ENCODE measurements around the gene ADAMTS8.

Gene ADAMTS8

DNA sequence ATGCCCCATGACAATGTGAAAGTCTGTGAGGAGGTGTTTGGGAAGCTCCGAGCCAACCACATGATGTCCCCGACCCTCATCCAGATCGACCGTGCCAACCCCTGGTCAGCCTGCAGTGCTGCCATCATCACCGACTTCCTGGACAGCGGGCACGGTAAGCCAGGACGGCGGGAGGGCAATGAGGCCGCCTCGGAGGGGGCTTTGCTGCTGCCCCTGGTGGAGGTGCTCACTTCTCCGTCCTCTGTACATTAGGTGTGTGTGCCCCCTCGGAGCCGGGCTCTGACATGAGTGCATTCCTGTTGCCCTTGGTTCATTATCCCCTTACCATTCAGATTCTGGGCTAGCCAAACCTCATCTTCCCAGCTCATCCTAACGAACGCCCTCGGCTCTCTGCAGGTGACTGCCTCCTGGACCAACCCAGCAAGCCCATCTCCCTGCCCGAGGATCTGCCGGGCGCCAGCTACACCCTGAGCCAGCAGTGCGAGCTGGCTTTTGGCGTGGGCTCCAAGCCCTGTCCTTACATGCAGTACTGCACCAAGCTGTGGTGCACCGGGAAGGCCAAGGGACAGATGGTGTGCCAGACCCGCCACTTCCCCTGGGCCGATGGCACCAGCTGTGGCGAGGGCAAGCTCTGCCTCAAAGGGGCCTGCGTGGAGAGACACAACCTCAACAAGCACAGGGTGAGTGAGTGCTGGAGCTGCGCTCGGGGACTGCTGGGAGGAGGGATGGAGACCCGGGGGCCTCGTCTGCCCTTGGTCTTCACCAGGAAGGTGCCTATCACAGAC, 33.9 kb upstream of the ADAMTS8 start:
- DNase-seq: no peak

DNA sequence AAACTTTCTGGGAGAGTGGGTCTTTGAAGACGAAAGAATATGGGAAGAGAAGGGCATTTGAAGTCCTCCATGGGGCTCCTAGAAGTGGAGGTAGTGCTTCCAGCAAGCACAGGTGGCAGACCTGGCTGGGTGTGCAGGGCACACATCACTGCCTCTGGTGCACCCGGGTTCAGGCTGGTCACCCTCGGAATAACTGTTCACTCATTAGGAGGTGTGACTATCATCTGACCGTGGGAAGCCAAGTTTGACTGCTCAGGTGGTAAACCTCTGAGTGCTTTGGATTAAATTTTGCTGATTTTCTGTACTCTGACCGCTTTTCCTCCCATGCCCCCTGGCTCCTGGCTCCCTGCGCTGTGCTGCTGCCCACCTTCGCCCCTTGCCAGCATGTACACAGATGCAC, 31.1 kb upstream of the ADAMTS8 start:
- no peak for DNase-seq

DNA sequence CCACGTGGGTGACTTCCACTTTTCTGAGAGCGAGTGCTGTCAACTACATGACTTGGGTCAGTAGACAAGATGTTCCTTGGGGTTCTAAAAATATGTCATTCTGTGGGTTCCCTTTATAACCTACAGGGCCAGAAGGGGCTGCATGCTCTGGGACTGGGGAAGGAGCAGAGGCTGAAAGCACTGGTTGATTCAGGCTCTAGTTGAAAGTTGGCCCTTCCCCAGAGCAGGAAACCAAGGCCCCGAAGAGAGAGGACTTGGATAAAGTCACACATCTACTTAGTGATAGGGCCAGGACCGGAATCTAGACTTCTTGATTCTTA, 30.0 kb upstream of the ADAMTS8 start:
- DNase-seq: no peak

DNA sequence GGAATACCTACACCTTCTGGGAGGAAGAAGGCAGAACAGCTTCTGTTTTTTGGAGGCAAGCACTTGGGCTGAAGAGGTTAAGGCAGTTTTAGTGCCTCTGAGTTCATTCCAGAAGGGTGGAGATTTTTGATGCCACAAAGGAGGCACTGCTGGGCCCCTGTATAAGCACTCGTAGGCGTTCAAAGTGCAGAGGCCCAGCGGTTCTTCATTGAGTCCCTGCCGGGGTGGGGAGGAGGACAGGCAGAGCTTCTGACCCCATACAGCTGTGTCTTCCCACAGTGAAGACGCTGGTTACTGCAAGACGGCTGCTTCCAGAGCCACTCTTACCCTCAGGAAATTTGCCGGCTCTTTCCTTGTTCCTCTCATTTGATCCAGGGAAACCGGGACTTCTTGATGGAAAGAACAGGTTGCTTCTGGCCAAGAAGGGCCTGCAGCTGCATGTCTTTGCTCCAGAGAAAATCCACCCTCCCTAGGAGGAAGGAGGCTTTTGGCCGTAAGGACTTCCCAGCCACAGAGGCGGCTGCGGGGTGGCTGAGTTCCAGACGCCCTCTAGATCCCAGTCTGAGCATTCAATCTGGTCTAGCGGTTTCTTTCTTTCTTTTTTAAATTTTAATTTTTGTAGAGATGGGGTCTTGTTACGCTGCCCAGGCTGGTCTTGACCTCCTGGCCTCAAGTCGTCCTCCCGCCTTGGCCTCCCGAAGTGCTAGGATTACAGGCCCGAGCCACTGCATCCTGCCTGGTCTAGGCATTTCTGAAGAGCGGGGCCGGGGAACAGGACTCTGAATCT, 29.4 kb upstream of the ADAMTS8 start:
- DNase-seq: no peak

DNA sequence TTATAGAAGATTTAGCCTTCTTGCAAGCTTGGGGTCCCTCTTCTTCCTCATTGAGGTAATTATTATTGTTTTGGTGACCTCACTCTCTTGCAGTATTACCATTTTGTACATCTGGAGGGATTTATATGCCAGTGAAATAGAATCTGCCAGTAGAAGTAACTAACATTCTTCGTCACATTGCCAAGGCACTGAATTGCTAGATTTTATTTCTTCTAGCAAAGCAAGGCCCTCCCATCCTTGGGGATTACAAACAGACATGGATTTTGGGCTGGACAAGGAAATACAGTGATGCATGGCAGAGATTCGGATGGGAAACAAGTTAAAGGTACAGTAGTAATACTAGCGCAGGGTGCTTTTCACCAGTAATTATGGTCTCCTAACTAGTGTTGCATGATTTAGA, 27.9 kb upstream of the ADAMTS8 start:
- DNase-seq: no peak

DNA sequence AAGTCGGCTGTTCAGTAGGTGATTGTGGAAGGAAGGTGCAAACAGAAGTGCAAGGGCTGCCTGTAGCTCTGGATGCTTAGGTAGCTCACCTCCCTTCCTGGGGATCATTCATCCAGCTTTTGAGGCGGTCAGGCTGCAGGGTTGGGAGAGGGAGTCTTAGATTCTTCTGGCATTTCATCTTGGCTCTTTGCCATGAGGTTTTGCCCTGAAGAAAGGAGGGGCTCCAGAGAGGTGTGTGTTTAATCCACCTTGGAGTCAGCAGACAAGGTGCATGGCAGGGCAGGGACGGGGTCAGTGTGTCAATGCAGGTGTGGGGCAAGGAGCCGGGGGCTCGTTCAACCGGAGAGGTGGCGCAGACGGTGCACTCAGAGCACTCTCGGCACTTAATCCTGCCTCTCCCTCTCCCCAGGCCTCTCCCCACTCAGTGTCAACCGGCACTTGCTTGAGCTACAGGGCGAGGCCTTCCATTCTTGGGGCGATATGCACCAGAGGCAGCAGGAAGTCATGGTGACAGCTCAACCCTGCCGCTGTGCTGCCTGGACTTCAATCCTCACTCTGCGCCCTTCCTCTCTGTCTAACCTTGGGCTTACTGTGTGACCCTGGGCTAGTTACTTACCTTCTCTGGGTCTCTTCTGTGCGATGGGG, 27.2 kb upstream of the ADAMTS8 start:
- DNase-seq: no peak

DNA sequence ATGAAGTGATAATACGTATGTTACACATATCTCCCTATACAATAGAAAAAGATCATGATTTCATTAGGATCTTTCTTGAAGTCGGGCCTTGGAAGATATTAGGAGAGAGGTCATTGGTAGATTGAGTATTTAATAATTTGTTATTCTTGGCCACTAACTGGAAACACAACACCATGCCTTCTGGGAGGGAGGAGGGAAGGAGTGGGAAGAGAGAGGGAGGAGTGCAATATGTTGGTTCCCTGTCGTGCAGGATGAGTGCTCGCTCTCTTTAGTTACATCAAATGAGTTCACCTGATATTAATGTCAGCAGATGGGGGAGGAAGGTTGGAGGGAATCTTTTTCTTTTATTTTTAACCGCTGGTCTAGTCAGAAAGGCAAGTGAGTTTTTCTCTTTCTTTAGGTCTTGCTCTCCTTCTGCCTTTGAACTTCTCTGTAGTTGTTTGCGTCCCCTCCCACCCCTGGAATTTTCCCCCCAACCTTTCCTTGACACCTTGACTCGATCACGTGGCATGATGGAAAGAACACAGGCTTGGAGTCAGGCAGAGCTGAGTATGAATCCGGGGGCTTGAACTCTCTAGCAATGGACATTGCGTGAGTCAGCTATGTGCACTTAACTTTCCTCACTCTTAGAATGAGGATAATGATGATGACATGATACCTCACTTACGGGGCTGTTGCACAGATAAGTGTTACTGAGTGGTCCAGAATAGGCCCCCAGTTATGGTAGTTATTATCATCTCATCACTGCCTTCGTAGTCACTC, 26.3 kb upstream of the ADAMTS8 start:
- DNase-seq: no peak

DNA sequence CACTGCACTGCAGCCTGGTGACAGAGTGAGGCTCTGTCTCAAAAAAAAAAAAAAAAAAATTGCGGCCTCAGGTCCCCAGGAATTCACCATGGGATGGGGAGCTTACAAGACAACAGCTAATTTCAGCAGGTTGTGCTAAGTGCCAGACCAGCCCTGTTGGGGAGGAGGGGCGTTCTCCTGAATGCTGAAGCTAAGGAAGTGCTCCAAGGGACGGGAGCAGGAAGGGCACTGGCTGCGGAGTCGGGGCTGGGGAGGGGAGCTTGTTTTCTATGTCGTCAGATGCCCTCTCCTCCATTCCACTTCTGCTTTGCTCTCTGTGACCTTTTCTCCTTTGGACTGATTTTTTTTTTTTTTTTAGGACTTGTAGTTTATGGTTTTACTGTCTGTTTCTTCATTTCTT, 24.5 kb upstream of the ADAMTS8 start:
- no peak for DNase-seq

DNA sequence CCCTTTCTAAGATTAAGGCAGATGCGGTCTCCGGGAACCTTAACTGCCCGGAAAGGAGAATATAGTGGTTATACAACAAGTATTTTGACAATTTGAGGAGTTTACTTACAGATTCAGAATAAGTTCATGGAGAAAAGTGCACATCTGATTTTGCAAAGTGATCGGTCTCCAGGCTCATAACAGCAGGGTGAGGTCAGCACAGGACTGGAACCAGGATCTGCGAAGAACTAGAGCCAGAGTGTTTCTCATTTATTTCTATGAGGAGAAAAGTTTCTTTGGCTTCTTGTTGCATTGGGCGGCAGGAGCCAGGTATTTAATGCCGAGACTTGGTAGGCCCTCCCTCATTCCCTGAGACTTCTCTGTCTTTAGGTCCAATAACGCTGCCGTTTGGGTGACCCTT, 23.8 kb upstream of the ADAMTS8 start:
- no peak for DNase-seq

DNA sequence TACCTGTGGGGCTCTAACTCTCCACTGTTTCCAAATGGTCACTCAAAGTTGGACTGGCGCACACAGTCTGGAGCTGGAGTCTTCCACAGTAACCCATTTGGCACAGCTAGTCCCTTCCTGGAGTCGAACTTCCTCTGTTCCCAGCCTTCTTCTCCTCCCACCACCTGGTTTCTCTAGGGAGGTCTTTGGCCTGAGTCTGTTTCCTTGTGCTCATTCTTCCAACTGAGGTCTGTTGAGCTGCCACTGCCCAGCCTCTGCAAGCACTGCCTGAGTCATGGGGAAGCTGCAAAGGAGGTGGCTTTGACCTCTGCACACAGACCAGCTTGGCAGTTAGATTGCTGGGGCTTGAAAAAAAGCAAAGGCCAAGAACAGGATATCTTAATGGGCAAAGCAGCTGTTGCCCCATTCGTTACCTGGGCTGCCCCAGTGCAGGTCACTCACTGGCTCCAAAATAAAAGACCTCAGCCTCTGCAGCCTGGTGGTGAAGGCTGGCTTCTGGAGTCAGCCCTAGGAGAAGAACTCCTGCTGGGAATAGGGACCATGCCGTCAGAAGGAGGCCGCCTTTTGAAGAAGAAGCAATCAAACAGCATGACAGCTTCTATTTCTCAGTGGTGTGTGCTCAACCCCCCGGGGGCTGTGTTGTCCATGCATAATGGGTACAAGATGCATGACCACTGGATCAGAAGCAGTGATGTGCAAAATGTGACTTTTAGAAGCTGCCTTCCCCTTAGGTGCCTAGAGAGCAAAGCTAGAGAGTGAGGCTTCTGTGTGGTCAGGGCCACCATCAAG, 23.0 kb upstream of the ADAMTS8 start:
- no peak for DNase-seq

DNA sequence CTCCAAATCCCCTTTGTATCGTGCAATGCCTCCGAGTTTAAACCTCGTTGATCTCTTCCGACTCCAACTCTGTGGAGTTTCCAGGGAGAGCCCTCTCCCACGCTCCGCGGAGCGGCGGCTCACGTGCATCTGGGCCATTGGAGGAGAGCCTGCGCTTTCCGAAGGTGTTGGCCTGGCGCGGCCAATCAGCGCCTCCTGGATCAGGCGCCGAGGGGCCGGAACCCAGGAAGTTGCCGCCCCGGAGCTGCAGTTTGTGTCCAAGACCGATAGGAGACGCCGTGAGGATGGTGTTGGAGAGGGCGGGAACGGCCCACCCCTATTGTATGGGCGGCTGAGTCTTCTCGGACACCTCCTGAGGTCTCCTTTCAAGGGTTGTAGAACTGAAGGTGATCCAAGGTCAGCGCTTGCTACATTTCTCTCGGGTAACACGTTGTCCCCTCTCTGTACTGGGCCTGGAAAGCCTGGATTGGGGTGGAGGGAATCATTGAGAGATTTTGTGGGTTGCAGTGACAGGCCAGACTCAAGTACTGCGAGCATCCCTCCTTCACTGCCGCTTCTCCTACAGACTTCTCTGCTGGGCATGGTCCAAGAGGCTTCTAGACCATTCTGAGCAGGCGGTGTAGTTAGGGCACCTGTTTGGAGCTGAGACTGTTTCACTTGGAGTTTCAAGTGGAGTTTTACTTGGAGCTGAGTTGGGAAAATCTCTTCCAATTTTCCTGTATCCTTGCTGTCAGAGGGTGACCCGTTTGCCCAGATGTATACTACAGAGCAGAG, 21.8 kb upstream of the ADAMTS8 start:
- no peak for DNase-seq

DNA sequence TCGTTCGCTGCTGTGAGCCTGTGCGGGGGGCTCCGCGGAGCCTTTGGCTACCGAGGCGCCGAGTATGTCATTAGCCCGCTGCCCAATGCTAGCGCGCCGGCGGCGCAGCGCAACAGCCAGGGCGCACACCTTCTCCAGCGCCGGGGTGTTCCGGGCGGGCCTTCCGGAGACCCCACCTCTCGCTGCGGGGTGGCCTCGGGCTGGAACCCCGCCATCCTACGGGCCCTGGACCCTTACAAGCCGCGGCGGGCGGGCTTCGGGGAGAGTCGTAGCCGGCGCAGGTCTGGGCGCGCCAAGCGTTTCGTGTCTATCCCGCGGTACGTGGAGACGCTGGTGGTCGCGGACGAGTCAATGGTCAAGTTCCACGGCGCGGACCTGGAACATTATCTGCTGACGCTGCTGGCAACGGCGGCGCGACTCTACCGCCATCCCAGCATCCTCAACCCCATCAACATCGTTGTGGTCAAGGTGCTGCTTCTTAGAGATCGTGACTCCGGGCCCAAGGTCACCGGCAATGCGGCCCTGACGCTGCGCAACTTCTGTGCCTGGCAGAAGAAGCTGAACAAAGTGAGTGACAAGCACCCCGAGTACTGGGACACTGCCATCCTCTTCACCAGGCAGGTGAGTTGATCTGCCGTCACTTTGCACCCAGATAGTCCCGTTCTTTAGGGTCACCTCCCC, 21.0 kb upstream of the ADAMTS8 start:
- DNase-seq: no peak

DNA sequence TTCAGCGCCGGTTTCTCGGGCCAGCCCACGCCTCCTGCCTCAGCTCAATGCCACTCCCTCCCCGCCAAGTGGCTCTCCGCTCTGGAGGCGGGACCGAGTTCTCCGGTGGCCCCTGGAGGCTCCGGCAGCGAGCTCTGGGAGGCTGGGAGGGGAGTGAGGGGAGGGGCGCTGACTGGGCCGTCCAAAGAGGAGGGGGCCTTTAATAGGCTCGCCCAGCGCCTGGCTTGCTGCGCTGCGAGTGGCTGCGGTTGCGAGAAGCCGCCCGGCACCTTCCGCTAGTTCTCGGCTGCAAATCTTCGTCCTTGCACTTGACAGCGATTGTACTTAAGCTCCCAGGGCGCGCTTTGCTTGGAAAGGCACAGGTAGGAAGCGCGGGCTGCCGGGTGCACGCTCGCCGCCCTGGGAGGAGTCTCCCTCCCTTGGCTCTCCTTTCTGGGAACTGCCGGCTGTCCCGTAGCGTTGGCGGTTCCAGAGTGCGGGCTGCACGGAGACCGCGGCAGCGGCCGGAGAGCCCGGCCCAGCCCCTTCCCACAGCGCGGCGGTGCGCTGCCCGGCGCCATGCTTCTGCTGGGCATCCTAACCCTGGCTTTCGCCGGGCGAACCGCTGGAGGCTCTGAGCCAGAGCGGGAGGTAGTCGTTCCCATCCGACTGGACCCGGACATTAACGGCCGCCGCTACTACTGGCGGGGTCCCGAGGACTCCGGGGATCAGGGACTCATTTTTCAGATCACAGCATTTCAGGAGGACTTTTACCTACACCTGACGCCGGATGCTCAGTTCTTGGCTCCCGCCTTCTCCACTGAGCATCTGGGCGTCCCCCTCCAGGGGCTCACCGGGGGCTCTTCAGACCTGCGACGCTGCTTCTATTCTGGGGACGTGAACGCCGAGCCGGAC, 20.3 kb upstream of the ADAMTS8 start, which contains the start of gene ADAMTS15:
TSS of gene ADAMTS15 (plus strand) at position 230 of the 894 bp plus-strand sequence. CDS start at position 559, 329 bp downstream.
- no peak for DNase-seq

DNA sequence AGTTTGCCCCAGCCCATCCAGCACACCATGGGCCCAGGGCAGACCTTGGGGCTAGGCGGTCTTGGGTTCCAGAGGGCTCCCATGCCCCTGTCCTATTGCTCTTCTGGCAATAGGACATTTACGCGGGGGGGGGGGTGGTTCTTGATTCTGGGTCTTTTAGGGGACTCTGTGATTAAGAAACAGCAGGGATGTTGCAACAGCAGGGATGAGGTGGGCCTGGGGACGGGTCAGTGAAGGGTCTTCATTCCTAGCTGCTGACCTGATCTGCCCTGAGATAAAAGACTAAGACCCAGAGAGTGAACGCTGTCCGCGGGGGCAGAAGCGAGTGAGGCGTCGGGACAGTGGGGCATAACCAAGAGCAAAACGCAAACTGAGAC, 19.6 kb upstream of the ADAMTS8 start:
- no peak for DNase-seq

DNA sequence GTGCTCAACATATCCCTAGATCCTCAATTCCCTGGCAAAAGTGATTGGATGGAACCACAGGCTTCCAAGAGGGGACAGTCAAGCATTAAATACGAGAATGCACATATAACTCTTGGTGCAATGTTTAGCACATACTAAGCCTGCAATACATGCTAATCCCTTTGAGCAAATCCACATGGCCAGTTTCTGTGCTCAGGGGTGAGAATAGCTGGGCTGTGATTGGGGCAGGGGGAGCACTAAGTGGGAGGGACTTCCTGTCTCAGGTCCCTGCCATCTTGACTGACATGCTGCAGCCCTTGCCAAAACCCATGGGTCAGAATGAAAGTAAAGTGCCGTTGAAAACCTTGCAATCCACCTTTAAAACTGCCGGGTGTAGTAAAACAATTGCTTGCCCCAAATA, 17.4 kb upstream of the ADAMTS8 start:
- DNase-seq: no peak

DNA sequence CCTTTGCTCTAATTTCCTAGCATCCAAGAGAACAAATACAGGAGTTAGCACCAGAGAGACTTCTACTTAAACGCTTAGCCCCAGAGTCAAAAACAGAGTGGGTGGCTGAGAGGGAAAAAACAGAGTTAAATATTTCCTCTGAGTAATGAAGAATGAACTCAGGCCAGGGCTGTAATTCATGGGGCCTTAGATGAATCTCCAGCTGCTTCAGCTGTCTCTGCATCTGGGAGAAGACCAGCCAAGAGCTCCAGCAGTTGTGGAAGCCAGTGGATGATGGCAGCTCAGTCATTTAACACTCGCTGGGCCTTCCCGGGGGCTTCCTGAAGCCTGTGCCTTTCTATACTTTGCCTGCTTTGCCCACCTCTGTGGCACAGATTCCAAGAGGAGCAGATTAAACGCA, 14.3 kb upstream of the ADAMTS8 start:
- DNase-seq: no peak

DNA sequence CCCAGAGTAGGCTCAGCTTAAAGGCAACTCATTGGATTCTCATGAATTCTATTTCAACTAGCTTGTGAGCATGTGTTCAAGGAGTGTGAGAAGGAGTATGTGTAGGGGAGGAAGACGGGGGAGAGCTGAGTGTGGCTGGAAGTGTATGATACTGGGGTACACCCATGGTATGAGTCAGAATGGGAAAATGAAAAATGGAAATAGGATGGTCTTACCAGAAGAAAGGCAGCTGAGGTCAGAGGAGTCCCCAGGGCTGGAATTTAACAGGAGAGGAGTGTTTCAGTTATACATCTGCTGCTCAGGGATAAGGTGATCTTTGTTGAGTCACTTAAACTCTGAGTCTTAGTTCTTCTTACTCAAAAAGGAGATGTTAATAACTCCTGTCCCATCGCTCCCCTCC, 13.3 kb upstream of the ADAMTS8 start:
- no peak for DNase-seq

DNA sequence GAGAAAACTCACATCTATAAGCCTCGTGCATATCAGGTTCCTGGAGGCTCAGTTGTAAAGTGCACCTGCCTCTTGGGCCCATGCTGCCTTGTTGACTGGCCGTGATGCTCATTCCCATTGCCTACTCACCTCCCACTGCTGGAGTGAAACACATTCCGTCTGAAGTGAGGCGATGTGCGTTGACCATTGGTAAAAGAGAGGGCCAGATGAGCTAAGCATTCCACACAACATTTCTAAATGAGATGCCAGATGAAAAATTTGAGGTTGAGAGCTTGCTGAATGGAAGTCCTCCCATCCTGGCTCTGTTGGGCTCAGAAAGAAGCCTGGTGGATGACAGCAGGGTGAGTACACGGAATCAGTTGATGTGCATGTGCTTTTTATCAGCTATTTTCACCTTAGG, 11.5 kb upstream of the ADAMTS8 start:
- DNase-seq: no peak

DNA sequence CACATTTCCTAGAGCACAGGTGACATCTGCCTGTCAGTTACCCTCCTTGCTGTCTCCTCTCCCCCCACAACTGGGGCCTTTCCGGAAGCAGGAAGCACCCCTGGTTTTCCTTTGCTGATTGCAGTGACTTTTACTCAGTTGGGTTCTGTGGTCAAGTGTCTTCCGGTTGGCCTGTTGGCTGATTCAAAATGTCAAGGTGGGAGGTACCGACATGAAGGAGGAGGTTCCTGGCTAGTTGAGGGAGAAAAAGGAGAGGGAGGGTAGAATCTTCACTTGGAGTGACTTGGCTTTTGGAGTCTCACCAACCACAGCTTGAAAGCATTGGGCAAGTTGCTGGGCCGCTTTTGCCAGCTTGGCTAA, 10.7 kb upstream of the ADAMTS8 start:
- DNase-seq: no peak
